Measurements from ENCODE around the gene OR6B1.

- TF ChIP-seq EGR1 (IDR thresholded peaks at IDR 0.05), result no peak
- TF ChIP-seq YY1 (IDR thresholded peaks at IDR 0.05; ENCODE audit: low read depth), result no peak
- TF ChIP-seq CEBPB (IDR thresholded peaks at IDR 0.05), result no peak
- TF ChIP-seq EP300 (IDR thresholded peaks at IDR 0.05; ENCODE audit: borderline replicate concordance), result no peak
- no peak for TF ChIP-seq TCF12 (IDR thresholded peaks at IDR 0.05; ENCODE audit: low read depth)
- TF ChIP-seq MAX (IDR thresholded peaks at IDR 0.05), result no peak
- TF ChIP-seq NFIC (IDR thresholded peaks at IDR 0.05), result no peak
- TF ChIP-seq RAD21 (IDR thresholded peaks at IDR 0.05; ENCODE audit: low read depth), result no peak
- TF ChIP-seq TAF1 (IDR thresholded peaks at IDR 0.05; ENCODE audit: low read depth), result no peak
- no peak for TF ChIP-seq FOXM1 (IDR thresholded peaks at IDR 0.05; ENCODE audit: borderline replicate concordance, low read depth)
- no peak for TF ChIP-seq TEAD4 (IDR thresholded peaks at IDR 0.05)
- TF ChIP-seq REST (IDR thresholded peaks at IDR 0.05; ENCODE audit: low read depth), result no peak
- no peak for TF ChIP-seq USF1 (IDR thresholded peaks at IDR 0.05)
Measured at GRCh38 chr7:144028547-144028946, 28.4 kb downstream of the OR6B1 start.

Measured in Ishikawa (cell line).